Smooth muscle cell (in vitro differentiated cells): ENCODE results near the gene PPP1R3E. TPM values are rescaled to one million over a fixed set of nuclear protein-coding genes. Genes with fewer than 3 reads are reported as not detected.

Experiments
- DNase-seq: peaks from one replicate; lab custom pipeline; 2025; ENCODE audit not compliant: unreplicated experiment; lab: John Stamatoyannopoulos, UW
- H2AFZ ChIP-seq: fragments of 200-600 bp; sonication (generic); 2 replicates; pipeline ENCODE4 v1.6.0; 2016; ENCODE audit warnings: antibody characterized with exemption, low read depth, mild to moderate bottlenecking
- H3F3A ChIP-seq: fragments of 200-600 bp; sonication (generic); 2 replicates; pipeline ENCODE4 v1.6.0; 2017; ENCODE audit warnings: antibody characterized with exemption, low read depth
- H3K27ac ChIP-seq: fragments of 200-600 bp; sonication (generic); 2 replicates; pipeline ENCODE4 v1.5.1; 2016; ENCODE audit warnings: low read depth, mild to moderate bottlenecking
- H3K27me3 ChIP-seq: fragments of 200-600 bp; sonication (generic); 2 replicates; pipeline ENCODE4 v1.6.1; 2016; ENCODE audit warnings: low read depth, mild to moderate bottlenecking
- H3K36me3 ChIP-seq: fragments of 200-600 bp; sonication (generic); 2 replicates; pipeline ENCODE4 v1.5.1; 2016; ENCODE audit warnings: low read depth
- H3K4me1 ChIP-seq: fragments of 200-600 bp; sonication (generic); 2 replicates; pipeline ENCODE4 v1.5.1; 2016; ENCODE audit warnings: low read depth
- H3K4me2 ChIP-seq: fragments of 200-600 bp; sonication (generic); 2 replicates; pipeline ENCODE4 v1.6.0; 2016; ENCODE audit warnings: mild to moderate bottlenecking
- H3K4me3 ChIP-seq: fragments of 200-600 bp; sonication (generic); 2 replicates; pipeline ENCODE4 v1.5.1; 2016; ENCODE audit warnings: mild to moderate bottlenecking
- H3K79me2 ChIP-seq: fragments of 200-600 bp; sonication (generic); 2 replicates; pipeline ENCODE4 v1.6.0; 2016; ENCODE audit warnings: low read depth, mild to moderate bottlenecking
- H3K9ac ChIP-seq: fragments of 200-600 bp; sonication (generic); 2 replicates; pipeline ENCODE4 v1.6.0; 2016; ENCODE audit warnings: low read depth
- H3K9me3 ChIP-seq: fragments of 200-600 bp; sonication (generic); replicated peaks from 2 replicates; pipeline ENCODE4 v1.5.1; 2016; ENCODE audit warnings: low read depth
- H4K20me1 ChIP-seq: fragments of 200-600 bp; sonication (generic); 2 replicates; pipeline ENCODE4 v1.6.0; 2016; ENCODE audit warnings: low read depth
- WGBS: methylation state at CpG from one replicate; pipeline ENCODE4 v1.1.7; 2016; ENCODE audit warnings: low lambda C conversion rate; 5-methylcytosine and 5-hydroxymethylcytosine counted together
- polyA plus RNA-seq: library from polyadenylated mRNA; unstranded; fragments of >200 nt; fragmentation: Nextera tagmentation; extraction: Ambion mirVana; gene quantifications from 2 replicates; pipeline ENCODE4 v1.2.1, GENCODE V29; 2016
- total RNA-seq: library from RNA; depleted of rRNA; stranded (reverse); fragments of >200 nt; gene quantifications from 2 replicates; pipeline ENCODE4 v1.2.3, GENCODE V29; 2014
- TF ChIP-seq, protein P1 (sequence below): fragments of 200-600 bp; sonication (generic); IDR thresholded peaks from 2 replicates; pipeline ENCODE4 v1.5.1; 2017; ENCODE audit warnings: borderline replicate concordance, mild to moderate bottlenecking, antibody characterized with exemption; ENCODE audit not compliant: insufficient read depth, poor library complexity, severe bottlenecking

The PPP1R3E gene
- total and polyA plus RNA-seq, 2 experiments from 2014 or later, result 0.71 to 2.0 TPM

DNA sequence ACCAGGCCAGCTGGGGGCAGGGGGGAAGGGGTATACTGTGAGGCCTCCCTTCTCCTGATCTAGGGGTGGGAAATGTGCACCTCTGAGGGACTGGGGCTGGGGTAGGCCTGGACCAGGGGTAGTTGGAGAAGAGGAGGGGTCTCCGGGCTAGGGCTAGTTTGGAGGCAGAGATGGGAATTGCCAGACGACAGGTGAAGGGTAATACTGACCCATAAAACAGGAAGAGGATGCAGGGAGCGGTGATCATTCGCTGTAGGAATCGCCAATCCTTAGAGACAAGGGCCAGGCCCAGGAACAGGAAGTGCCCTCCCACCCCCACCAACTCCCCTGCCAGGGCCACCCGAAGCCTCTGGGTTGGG, 45.6 kb upstream of the PPP1R3E start:
- Histone ChIP-seq H3K4me2 (no peak overlapping the region), H3K9me3 (no peaks in the 10 kb centered on the region), H3F3A (peaks cover 3% of the 10 kb centered on the region), H3K27me3 (no peaks in the 10 kb centered on the region), H3K36me3 (no peaks in the 10 kb centered on the region), H3K4me1 (peaks cover 4% of the 10 kb centered on the region), H3K79me2 (no peaks in the 10 kb centered on the region), H4K20me1 (peaks cover 6% of the 10 kb centered on the region), H3K27ac (no peak overlapping the region), H3K4me3 (no peak overlapping the region), H2AFZ (no peak overlapping the region), H3K9ac (no peak overlapping the region)
- TF ChIP-seq, protein P1, sequence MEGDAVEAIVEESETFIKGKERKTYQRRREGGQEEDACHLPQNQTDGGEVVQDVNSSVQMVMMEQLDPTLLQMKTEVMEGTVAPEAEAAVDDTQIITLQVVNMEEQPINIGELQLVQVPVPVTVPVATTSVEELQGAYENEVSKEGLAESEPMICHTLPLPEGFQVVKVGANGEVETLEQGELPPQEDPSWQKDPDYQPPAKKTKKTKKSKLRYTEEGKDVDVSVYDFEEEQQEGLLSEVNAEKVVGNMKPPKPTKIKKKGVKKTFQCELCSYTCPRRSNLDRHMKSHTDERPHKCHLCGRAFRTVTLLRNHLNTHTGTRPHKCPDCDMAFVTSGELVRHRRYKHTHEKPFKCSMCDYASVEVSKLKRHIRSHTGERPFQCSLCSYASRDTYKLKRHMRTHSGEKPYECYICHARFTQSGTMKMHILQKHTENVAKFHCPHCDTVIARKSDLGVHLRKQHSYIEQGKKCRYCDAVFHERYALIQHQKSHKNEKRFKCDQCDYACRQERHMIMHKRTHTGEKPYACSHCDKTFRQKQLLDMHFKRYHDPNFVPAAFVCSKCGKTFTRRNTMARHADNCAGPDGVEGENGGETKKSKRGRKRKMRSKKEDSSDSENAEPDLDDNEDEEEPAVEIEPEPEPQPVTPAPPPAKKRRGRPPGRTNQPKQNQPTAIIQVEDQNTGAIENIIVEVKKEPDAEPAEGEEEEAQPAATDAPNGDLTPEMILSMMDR, result no peak
- DNase-seq, result no peak
- WGBS, result 100% methylated on average over 5 of the region's 6 CpGs

DNA sequence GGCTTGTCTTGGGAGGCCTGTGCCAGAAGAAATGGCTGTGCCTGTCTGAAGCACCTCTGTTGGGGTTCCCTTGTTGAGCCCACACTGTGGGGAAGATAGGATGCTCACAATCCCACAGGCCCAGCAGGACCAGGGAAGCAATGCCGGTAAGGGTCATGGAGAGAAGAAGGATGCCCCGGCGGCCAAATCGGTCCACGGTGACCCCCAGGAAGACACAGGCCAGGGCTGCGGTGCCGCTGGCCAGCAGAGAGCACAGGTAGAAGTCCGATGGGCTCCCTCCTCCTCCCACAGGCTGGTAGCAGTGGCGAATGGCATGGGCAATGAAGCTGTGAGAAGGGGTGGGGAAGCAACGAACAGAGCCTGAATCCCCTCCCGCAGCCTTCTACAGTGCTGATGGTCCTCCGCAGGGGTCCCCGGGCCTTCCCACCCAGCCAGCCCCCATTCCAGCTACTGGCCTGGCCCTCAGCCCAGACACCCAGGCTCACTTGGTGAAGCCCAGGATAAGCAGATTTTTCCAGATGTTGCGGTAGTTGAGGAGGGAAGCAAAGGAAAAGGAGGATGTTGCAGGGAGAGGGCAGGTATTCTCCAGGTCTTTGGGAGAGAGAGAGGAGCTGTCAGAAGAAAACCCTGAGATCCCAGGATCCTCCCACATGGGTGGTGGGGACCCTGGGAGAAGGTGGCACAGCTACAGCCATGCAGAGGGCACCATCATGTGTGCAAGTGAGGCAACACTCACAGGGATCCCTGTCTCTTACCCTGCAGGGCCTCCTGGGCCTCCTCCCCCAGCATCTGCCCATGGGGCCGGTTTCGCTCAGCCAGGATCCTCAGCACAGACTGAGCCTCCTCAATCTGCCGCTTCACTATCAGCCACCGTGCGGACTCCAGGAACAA, 45.0 kb upstream of the PPP1R3E start:
- Histone ChIP-seq H3K4me1 (no peaks in the 10 kb centered on the region), H3K36me3 (no peaks in the 10 kb centered on the region), H3K9me3 (no peaks in the 10 kb centered on the region), H3K4me3 (no peak overlapping the region), H3K4me2 (no peak overlapping the region), H3K79me2 (no peaks in the 10 kb centered on the region), H3K9ac (no peak overlapping the region), H3F3A (no peaks in the 10 kb centered on the region), H3K27me3 (no peaks in the 10 kb centered on the region), H3K27ac (no peak overlapping the region), H2AFZ (no peak overlapping the region), H4K20me1 (peaks cover 6% of the 10 kb centered on the region)
- DNase-seq, result no peak
- TF ChIP-seq, protein P1, result no peak
- 95% methylated on average over 19 of the region's 19 CpGs for WGBS

DNA sequence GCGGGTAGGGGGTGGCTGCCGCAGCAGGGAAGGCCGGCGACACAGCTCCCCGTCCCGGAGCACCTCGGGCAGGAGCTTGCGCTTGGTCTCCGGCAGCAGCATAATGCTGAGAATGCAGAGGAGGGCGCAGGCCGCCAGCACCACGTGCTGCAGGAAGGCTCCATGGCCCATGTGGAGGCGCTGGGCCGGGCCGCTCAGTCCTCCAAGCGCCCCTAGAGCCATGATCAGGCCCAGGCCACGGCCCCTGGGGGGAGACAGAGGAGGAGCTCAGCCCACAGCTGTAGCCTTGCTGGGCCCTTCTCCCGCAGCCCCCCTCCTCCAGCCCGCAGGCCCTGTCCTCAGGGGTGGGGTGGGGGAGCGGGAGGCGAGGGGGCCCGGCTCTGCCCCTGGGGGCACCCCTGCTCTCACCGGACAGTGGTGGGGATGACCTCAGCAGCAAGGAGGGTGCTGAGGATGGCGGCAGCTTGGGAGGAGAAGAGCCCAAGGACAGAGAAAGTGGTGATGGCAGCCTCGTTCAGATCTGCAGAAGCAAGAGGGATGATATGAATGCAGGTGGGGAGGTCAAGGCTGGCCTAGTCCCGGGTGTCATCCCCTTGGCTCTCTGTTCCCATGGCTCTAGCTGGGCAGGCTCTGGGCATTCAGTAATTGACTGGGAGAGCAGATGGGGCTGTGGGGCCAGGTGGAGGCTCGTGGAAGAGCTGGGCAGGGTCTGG, 44.2 kb upstream of the PPP1R3E start:
- TF ChIP-seq, protein P1, result no peak
- H4K20me1 ChIP-seq, result peaks cover 6% of the 10 kb centered on the region
- H3K9me3 ChIP-seq, result no peaks in the 10 kb centered on the region
- no peak overlapping the region for H3K4me2 ChIP-seq
- no peaks in the 10 kb centered on the region for H3K79me2 ChIP-seq
- no peak overlapping the region for H3K4me3 ChIP-seq
- no peak overlapping the region for H2AFZ ChIP-seq
- DNase-seq, result no peak
- H3K27me3 ChIP-seq, result no peaks in the 10 kb centered on the region
- no peaks in the 10 kb centered on the region for H3F3A ChIP-seq
- no peaks in the 10 kb centered on the region for H3K4me1 ChIP-seq
- no peaks in the 10 kb centered on the region for H3K36me3 ChIP-seq
- H3K9ac ChIP-seq, result no peak overlapping the region
- 90% methylated on average over 26 of the region's 27 CpGs for WGBS
- H3K27ac ChIP-seq, result no peak overlapping the region
